ENCODE results near the gene SNUPN.
A peak's percentile ranks its signal among the peaks of the same experiment; 100 is the strongest.

- TF ChIP-seq, protein P1, sequence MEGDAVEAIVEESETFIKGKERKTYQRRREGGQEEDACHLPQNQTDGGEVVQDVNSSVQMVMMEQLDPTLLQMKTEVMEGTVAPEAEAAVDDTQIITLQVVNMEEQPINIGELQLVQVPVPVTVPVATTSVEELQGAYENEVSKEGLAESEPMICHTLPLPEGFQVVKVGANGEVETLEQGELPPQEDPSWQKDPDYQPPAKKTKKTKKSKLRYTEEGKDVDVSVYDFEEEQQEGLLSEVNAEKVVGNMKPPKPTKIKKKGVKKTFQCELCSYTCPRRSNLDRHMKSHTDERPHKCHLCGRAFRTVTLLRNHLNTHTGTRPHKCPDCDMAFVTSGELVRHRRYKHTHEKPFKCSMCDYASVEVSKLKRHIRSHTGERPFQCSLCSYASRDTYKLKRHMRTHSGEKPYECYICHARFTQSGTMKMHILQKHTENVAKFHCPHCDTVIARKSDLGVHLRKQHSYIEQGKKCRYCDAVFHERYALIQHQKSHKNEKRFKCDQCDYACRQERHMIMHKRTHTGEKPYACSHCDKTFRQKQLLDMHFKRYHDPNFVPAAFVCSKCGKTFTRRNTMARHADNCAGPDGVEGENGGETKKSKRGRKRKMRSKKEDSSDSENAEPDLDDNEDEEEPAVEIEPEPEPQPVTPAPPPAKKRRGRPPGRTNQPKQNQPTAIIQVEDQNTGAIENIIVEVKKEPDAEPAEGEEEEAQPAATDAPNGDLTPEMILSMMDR (IDR thresholded peaks at IDR 0.05 in 4 of 5, conservative IDR thresholded peaks at IDR 0.05 in 1 of 5) = peak in 1 of 5 experiments; percentile 15
- TF ChIP-seq POLR2A (IDR thresholded peaks at IDR 0.05) = no peak
These were observed 15.1 kb upstream of the SNUPN start for GRCh38 chr15:75640483-75641178.

Data from gastrocnemius medialis (tissue), 4 donors.